Stimulated activated naive CD8-positive, alpha-beta T cell treated with anti-CD3 and anti-CD28 coated beads, Interleukin-15, amount 100 ng/mL, for 72 hours (primary cell): Measurements from ENCODE around the gene TMEM107.

Experiments used
- ATAC-seq: fragments of 150-1000 bp; cut with Tn5 transposase; 2 replicates; pipeline ENCODE4 v1.10.0; 2021; ENCODE audit warnings: mild to moderate bottlenecking, moderate library complexity
- DNase-seq, 2 donors: peaks; one replicate each; pipeline ENCODE4 v3.0.0; 2021 to 2022
- H3K27ac Mint-ChIP-seq, 2 donors: one replicate each; pipeline ENCODE4 v1.8.0; 2022; ENCODE audit warnings: mild to moderate bottlenecking in 2 of 2, mixed read lengths in 2 of 2, moderate library complexity in 2 of 2
- H3K27me3 Mint-ChIP-seq: one replicate; pipeline ENCODE4 v1.8.0; 2022; ENCODE audit warnings: mixed read lengths
- H3K4me1 Mint-ChIP-seq: one replicate; pipeline ENCODE4 v1.8.0; 2022; ENCODE audit warnings: mild to moderate bottlenecking, mixed read lengths
- H3K4me3 Mint-ChIP-seq, 2 donors: one replicate each; pipeline ENCODE4 v1.8.0; 2022; ENCODE audit warnings: mild to moderate bottlenecking in 2 of 2, mixed read lengths in 2 of 2, moderate library complexity in 1 of 2
- H3K9me3 Mint-ChIP-seq, 2 donors: one replicate each; pipeline ENCODE4 v1.8.0; 2022; ENCODE audit warnings: mixed read lengths in 2 of 2

TMEM107 gene

DNA sequence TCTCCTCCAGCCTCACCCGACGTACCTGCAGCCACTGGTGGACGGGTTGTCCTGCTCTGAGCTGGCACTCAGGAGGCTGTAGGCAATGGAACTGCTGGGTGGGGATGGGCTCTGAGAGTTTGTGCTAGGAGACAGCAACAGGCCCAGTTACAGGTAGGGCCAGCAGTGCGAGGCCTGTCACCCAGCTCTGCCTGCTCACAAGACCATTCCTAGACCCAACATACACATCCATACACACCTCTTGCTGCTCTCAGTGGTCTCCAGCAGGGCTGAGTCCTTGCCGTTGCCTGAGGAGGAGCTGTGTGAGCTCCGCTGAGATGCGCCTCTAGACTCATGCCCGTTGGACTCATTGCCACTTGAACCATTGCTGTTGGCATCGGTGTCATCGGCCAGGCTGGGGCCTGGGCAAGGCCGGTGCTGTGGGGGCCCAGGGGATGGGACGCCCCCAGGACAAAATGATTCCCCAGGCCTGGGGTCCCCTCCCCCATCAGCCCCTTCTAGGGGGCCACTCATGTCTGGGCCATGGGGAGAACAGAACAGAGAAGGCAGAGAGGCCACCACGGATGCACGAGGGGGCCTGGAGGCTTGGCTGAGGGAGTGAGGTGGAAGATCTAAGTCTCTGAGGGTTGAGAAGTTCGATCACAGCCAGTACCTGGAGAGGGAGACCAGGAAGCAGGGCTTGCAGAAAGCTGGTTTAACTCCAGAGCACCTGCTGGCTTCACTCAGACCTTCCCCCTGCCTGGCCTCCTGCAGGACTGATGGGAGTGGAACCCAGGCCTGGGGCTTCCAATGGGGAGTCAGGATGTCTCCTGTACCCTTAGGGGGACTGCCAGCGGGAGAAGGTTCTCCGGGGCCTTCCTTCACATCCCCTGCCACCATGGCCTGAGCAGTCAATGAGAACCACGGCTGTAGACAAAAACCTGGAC, 25.7 kb downstream of the TMEM107 start:
- Mint-ChIP-seq H3K9me3 (no peaks in the 10 kb centered on the region), H3K27ac (peak overlapping the region; percentile 54 to 85), H3K4me3 (peak overlapping the region in 1 of 2 donors; percentile 60), H3K4me1 (peaks cover 42% of the 10 kb centered on the region), H3K27me3 (no peaks in the 10 kb centered on the region)
- DNase-seq, result no peak
- no peak for ATAC-seq

DNA sequence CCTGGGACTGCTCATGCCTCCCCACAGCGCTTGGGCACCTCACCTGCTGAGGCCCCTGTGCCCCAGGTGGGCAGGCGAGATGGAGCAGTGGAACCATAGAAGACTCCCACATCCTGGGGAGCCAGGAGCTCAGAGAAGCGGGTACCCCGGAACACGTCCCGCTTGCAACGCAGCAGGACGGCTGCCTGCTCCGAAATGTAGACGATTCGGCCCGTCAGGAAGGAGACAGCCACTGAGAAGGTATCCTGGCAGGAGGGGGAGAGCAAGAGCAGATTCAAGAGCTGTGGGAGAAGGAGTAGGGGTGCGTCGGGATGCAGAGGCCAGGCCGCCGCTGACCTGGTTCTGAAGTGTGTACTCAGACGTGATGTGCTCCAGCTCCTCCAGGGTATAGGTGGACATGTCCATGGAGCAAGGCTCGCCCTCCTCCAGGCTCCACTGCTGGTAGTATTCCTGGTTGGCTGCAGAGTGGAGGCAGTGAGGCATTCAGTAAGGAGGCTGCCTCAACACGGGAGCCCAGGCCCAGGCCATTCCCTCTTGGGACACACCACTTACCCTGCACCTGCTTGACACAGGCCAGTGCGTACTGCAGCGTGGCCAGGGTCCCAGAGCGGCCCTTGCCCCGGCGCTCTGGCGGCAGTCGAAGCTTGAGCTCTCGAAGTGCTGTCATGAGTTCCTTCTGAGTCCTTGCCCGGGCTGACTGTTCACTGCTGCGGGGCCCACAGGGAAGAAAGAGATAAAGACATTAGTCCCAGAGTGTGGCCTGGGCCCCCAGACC, 26.6 kb downstream of the TMEM107 start:
- no peak for ATAC-seq
- Mint-ChIP-seq H3K27me3 (no peaks in the 10 kb centered on the region), H3K9me3 (no peaks in the 10 kb centered on the region), H3K4me3 (peak overlapping the region in 1 of 2 donors; percentile 21), H3K4me1 (peaks cover 42% of the 10 kb centered on the region), H3K27ac (peak overlapping the region; percentile 33 to 54)
- DNase-seq, result no peak

DNA sequence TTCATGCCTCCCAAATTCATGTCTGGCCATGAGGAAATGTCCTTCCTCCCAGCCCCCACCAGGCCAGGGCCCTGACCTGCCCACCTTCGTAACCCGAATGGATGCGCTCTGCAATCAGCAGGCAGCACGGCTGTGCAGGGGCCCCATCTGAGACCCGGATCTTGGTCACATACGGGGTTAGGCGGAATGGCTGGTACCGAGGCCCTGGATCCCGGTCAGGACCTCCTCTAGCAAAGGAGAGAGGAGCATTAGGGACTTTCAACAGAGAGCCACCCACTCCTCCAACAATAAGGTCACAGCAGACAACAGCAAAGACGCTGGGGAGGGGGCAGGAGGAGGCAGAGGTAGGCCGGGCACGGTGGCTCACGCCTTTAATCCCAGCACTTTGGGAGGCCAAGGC, 27.6 kb downstream of the TMEM107 start:
- H3K27ac Mint-ChIP-seq, result peak overlapping the region in 1 of 2 donors; percentile 93

DNA sequence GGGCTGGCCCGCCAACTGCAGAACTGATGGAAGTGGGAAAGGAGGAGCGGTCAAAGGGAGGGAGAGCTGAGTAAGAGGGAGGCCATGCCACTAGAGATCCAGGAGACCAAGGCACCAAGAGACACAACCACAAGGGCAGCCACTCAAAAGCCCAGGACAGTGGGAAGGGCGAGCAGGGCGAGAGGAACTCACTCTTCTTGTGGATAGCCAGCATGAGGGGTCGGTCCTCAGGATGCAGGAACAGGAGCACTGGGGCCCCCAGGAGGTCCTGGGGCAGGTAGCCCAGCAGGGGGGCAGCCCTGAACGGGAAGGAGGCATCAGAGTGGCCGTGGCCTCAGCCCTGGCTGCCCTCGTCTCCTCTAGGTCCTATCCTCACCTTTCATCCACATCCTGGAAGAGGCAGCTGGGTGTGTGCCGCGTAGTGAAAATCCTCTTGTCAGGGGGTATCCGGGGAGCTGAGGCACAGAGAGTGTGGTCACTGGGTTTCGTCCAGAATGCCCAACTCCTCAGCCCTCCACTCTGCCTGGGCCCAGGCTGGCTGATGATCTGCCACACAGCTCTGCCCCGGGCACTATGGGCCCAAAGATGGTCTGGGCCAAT, 28.3 kb downstream of the TMEM107 start:
- Mint-ChIP-seq H3K27ac (peak overlapping the region in 1 of 2 donors; percentile 93), H3K4me1 (peaks cover 42% of the 10 kb centered on the region), H3K9me3 (no peaks in the 10 kb centered on the region), H3K4me3 (no peak overlapping the region), H3K27me3 (no peaks in the 10 kb centered on the region)
- DNase-seq (no peak), ATAC-seq (no peak)

More for the DNA sequence above, 27.6 kb downstream of the TMEM107 start:
- H3K27me3 Mint-ChIP-seq, result no peaks in the 10 kb centered on the region
- no peak overlapping the region for H3K4me3 Mint-ChIP-seq
- peaks cover 42% of the 10 kb centered on the region for H3K4me1 Mint-ChIP-seq
- H3K9me3 Mint-ChIP-seq, result no peaks in the 10 kb centered on the region
- ATAC-seq (no peak), DNase-seq (no peak)

DNA sequence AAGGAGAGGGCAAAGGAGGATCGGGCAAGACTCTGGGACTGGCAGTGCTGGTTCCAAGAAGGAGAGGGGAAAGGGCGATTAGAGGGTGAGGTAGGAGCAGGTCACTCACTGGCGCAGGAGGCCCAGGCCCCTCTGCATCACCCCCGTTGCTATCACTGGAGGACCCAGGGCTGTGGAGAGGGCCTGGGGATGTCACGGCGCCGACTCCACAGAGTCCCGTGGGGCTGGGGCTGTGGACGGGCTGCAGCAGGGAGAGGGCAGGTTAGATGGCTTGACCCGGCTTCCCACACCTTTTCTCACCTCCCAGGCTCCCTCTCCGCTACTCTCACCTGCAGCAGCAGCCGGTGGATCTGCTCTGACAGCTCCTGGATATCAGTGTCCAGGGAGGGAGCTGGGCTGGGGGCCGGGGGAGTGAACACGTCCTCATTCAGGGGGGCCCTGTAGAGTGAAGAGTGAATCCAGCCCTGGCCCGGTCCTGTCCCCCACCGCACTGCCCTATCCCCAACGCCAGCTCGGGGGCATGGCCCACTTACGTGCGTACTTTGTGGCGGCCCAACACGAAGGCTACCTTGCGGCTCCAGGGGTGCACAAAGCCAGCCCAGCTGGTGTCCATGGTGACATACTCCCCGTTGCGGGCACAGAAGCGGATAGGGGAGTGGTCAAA, 28.9 kb downstream of the TMEM107 start:
- Mint-ChIP-seq H3K27me3 (no peaks in the 10 kb centered on the region), H3K9me3 (no peaks in the 10 kb centered on the region), H3K4me1 (peaks cover 42% of the 10 kb centered on the region), H3K27ac (peak overlapping the region in 1 of 2 donors; percentile 90), H3K4me3 (no peak overlapping the region)
- DNase-seq (no peak), ATAC-seq (no peak)

DNA sequence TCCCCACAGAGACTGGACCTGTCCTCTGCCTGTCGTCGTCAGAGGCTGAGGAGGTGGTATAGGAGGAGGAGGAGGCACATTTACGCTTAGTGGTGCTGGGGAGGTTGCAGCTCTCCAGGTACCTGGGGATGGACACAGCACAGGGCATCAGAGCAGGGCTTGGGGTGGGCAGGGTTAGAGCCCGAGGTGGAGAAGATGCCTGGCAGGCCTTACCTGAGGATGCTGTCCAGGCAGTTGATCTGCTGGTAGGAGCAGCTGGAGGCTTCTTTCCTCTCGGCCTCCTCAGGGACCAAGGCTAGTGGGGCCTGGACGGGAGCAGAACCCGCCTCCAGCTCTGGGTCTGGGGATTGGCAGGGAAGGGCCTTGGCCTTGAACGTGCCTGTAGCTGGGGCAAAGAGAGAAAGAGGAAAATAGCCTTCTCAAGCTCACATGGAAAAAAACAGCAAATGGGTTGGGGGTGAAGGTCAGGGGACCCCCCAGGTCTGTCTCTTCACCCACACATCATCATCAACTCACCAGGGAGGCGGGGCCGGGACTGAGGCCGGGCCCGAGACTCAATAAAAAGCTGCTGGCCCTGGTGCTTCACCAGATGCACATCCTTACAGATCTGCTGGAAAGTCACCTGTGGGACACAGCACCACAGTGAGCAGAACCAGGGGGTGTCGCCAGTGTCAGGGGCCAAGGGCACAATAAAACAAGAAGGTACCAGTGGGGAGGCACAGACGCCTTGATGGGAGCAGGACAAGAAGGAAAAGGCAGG, 29.6 kb downstream of the TMEM107 start:
- DNase-seq (no peak), ATAC-seq (no peak)
- Mint-ChIP-seq H3K9me3 (no peaks in the 10 kb centered on the region), H3K27me3 (no peaks in the 10 kb centered on the region), H3K27ac (no peak overlapping the region), H3K4me3 (no peak overlapping the region), H3K4me1 (peaks cover 42% of the 10 kb centered on the region)

DNA sequence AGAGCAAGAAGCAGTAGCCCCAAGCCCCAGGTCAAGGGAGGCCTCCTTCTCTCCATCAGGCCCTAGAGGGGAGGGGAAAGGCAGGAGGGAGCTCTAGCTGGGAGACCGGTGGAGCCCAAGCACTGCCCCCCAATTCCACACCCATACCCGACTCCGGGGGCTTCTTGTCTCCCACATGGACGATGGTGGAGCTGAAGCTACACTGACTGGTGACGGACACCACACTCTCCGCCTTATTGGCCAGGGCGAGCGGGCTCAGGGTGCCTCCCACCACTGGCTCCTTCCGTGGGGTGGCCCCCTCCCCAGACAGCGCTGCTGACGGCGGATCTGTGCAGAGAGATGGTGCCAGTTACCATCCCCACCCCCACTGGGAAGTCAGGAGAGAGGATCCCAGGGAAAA, 30.4 kb downstream of the TMEM107 start:
- Mint-ChIP-seq H3K4me3 (no peak overlapping the region), H3K9me3 (no peaks in the 10 kb centered on the region), H3K4me1 (peaks cover 46% of the 10 kb centered on the region), H3K27me3 (no peaks in the 10 kb centered on the region), H3K27ac (no peak overlapping the region)
- DNase-seq (no peak), ATAC-seq (no peak)

DNA sequence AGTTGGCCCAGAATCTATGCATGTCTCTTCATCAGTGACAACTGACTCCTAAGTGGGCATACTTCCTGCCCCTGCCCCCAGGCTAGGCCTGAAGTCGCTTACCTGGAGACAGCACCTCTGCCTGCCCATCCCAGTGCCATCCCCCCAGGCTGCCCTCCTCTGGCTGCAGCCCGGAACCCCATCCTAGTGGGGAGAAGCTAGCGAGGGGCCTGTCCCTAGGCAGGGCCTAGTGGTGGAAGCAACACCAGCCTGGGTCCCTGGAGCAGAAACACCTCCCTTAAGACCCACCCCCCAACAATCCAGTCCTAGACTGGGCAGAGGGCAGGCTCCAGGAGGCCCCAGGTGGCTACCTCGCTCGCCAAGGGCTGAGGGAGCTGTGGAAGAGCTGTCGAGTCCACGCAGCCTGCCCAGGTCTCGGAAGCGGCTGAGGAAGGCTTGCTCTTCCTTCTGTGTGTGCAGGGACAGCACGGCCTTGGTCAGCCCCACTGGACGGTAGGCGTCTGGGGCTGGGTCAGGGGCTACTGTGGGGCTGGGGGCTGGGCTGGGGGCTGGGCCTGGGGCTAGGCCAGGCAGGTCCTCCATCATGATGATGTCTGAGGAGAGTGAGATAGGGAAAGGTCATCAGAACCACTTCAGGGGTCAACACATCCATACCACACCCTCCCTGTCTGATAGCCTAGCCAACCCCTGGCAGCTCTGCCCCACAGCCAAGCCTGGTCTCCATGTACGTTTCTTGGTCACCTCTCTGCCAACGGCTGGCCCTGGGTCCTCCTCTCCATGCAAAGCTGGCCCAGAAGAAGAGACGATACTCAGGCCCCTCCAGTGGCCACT, 31.6 kb downstream of the TMEM107 start:
- Mint-ChIP-seq H3K27me3 (no peaks in the 10 kb centered on the region), H3K9me3 (no peaks in the 10 kb centered on the region), H3K4me3 (no peak overlapping the region), H3K27ac (no peak overlapping the region), H3K4me1 (peaks cover 34% of the 10 kb centered on the region)
- ATAC-seq, result no peak
- DNase-seq, result no peak

DNA sequence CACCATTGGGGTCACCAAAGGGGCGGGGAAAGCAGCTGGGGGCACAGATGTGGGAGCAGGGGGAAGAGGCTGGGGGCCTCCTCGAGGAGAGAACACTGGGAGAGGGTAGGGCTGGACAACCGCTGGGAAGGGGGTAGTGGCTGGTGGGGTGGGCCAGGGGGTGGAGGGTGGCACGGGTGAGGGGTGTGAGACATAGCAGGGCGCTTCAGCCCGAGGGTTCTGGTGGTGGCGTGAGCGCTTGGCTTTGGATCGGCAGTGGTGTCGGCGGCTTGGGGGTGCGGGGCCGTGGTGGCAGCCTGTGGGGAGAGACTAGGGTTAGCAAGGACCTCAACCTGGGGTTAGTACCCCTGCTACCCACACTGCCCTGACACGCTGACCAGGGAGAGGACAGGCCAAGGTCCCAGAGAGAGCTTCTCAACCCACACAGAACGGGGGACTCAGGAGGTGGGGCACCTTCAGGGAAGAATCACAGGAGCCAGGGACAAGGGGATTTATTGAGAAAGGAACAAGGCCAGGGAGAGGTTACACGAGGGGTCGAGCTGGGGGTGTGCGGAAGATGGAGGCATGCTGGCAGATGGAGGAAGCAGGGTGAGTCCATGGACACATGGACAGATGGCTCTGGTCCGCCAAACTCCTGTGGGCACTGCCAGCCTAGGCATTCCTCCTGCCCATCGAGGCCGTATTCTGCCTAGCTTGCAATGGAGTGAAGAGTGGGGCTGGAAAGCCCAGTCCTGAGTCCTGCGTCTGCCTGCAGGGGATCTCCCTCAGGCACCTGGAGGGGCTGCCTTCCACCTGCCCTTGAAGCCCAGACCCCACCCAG, 32.4 kb downstream of the TMEM107 start:
- Mint-ChIP-seq H3K4me3 (no peak overlapping the region), H3K27ac (peak overlapping the region; percentile 9 to 83), H3K4me1 (peaks cover 29% of the 10 kb centered on the region), H3K27me3 (no peaks in the 10 kb centered on the region), H3K9me3 (no peaks in the 10 kb centered on the region)
- ATAC-seq (no peak), DNase-seq (no peak)

DNA sequence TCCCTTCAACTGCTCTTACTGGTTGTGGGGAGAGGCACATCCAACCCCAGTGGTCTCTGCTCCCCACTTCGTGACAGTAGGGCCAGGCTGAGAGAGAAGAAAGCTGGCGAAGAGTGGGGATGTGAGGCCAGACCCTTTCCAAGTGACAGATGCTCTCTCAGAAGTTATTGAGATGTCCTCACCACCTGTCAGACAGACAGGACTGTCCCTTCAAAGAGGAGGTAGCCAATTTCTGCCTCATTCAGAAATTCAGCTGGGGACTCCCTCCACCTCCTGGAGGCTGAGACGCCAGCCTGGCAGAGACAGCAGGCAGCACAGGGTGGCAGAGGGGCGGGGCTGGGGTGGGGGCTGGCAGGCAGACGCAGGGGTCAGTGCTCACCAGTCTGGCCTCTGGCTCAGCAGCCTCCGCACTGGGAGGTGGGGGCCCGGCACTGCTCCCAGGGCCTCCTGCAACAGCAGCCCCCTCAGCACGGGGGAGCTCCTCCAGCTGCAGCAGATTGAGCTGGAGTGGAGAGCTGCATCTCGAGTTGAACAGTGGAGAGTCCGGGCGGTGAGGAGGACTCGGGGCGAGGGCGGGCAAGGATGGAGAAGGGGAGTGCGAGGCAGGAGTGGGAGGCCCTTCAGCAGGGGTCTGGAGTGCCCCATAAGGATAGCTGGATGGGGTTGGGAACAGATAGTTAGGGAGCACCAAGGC, 33.1 kb downstream of the TMEM107 start:
- H3K27ac Mint-ChIP-seq, result peak overlapping the region in 1 of 2 donors; percentile 9
- H3K4me1 Mint-ChIP-seq, result peaks cover 29% of the 10 kb centered on the region
- H3K27me3 Mint-ChIP-seq, result no peaks in the 10 kb centered on the region
- DNase-seq (no peak), ATAC-seq (no peak)
- H3K9me3 Mint-ChIP-seq, result no peaks in the 10 kb centered on the region
- no peak overlapping the region for H3K4me3 Mint-ChIP-seq

DNA sequence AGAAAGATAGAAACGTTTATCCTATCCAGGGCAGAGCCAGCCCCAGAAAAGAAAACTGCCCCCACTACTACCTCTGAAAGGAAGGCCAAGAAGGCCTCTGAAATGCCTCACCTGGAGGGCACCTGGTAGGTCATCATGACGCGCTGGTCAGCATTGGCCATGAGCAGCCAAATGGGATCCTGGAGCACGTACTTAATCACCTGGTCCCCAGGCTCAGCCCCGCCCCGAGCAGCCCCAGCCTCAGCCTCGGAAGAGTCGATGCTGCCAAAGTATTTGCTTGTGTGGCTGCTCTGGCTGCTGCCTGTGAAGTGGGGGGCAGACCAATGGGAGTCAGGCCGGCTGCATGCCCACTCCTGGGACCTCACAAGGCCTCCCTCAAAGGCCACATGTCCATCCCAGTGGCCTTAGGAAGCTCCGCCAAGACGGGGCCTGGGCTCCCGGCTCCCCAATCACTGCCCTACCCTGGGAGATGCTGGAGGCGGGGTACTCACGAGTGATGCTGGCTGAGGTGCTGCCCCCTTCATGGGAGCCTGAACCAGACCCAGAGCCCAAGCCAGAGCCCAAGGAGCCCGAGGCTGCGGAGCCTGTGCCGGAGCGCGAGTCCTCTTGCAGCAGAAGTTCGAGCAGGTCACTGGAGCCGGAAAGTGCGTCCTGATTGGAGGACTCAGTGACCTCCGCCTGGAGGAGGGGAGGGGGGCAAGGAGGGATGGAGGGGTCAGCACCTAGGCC, 33.9 kb downstream of the TMEM107 start:
- Mint-ChIP-seq H3K27me3 (no peaks in the 10 kb centered on the region), H3K27ac (no peak overlapping the region), H3K4me1 (peaks cover 22% of the 10 kb centered on the region), H3K4me3 (no peak overlapping the region), H3K9me3 (no peaks in the 10 kb centered on the region)
- DNase-seq (no peak), ATAC-seq (no peak)

DNA sequence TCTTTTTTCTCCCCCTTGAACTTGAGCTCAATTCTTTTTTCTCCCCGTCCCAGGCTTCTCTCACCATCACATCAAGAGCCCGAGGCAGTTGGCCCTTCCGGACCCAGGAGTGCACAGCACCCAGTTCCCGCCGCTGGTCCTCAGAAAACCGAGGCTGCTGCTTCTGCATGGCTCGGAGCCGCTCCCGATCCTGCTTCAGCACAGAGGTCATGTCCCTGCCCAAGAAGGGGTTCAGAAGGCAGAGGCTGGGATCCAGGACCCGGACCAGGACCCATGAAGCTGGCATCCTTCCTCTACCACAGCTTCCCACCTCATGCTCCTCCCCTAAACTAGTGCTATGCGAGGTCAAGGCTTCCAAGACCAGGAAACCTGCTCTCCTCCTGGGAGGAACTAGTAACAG, 34.4 kb downstream of the TMEM107 start:
- no peaks in the 10 kb centered on the region for H3K27me3 Mint-ChIP-seq
- no peaks in the 10 kb centered on the region for H3K9me3 Mint-ChIP-seq
- no peak overlapping the region for H3K27ac Mint-ChIP-seq
- DNase-seq (no peak), ATAC-seq (no peak)
- no peak overlapping the region for H3K4me3 Mint-ChIP-seq
- H3K4me1 Mint-ChIP-seq, result peaks cover 16% of the 10 kb centered on the region
